DOHH2 (cell line): Measurements from ENCODE around the gene RAD1.

Source experiments
- CTCF ChIP-seq: fragments of 200-600 bp; sonication (generic); IDR thresholded peaks from one replicate; pipeline ENCODE4 v1.5.1; 2014; ENCODE audit warnings: antibody characterized with exemption, mild to moderate bottlenecking, low read depth, low read length; ENCODE audit not compliant: poor library complexity, severe bottlenecking
- EZH2phosphoT487 ChIP-seq: fragments of 200-600 bp; sonication (generic); IDR thresholded peaks from 2 replicates; pipeline ENCODE4 v1.6.1; 2017; ENCODE audit warnings: borderline replicate concordance, mild to moderate bottlenecking, antibody characterized with exemption, low read length, moderate library complexity, mixed read lengths

- no peak for TF ChIP-seq EZH2phosphoT487
- no peak for TF ChIP-seq CTCF
Measured at GRCh38 chr5:34876275-34876674, 39.0 kb downstream of the RAD1 start.
